GM18508 (cell line): ENCODE measurements around the gene THOC3.
"Not testable (repeated sequence)": the region's sequence is repeated elsewhere in the genome, so short reads cannot be mapped to it uniquely, and the experiment has no call there.

Experiments
- ATAC-seq: cut with Tn5 transposase; IDR thresholded peaks from one replicate; pipeline ENCODE4 v1.9.1; 2021; ENCODE audit warnings: moderate number of reproducible peaks; ENCODE audit not compliant: insufficient read depth, unreplicated experiment

The THOC3 gene, protein sequence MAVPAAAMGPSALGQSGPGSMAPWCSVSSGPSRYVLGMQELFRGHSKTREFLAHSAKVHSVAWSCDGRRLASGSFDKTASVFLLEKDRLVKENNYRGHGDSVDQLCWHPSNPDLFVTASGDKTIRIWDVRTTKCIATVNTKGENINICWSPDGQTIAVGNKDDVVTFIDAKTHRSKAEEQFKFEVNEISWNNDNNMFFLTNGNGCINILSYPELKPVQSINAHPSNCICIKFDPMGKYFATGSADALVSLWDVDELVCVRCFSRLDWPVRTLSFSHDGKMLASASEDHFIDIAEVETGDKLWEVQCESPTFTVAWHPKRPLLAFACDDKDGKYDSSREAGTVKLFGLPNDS

DNA sequence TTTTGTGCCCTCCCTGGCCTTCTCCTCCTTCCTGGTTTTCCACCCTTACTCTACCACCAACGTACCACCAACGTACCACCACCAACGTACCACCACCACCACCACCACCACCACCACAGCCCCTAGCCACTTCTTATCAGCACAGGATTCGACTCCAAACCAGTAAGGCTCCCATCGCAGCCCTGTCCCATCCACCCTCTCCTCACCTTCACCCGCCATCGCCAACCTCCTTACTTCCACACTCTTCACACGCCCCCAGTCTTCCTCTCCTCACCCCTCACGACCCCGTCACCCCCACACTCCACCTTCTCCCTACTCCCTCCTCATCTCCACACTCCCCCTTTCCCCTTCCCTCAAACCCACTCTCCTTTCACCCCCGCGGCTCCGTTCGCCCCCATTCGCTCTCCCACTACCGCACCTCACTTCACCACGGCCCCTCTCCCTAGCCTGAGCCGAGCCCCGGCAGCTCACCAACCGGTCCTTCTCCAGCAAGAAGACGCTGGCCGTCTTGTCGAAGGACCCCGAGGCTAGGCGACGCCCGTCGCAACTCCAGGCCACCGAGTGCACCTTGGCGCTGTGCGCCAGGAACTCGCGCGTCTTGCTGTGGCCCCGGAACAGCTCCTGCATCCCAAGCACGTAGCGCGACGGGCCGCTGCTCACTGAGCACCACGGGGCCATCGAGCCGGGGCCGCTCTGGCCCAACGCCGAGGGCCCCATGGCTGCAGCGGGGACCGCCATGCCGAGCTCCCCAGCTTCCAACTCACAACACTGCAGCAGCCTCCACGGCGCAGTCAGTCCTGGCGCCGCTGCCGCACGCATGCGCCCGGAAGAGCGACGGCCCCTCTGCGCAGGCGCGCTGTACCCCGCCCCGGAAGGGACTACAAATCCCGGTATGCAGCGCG, at the start of gene THOC3:
THOC3 (minus strand) TSS at position 845 of the 902 bp plus-strand sequence; CDS start at position 738, 107 bp downstream.
- ATAC-seq, result peak; percentile 90

DNA sequence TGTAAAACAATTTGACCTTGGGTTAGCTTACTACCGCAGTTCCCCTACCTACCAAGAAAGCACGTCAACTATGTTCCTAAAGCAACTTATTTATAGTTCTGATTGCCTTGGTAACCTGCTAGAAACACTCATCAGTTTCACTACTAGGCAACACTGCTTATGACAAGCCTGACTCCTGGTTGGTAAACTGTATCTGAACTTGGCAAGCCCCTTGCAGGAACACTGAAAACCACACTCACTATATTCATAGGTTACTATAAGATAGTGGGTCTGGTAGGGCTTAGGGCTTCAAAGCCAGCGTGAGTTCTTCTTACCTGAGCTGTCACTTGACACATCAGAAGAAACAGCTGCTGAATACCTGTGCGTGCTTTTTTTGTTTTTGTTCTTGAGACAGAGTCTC, 49.2 kb upstream of the THOC3 start:
- ATAC-seq, result not testable (repeated sequence)

DNA sequence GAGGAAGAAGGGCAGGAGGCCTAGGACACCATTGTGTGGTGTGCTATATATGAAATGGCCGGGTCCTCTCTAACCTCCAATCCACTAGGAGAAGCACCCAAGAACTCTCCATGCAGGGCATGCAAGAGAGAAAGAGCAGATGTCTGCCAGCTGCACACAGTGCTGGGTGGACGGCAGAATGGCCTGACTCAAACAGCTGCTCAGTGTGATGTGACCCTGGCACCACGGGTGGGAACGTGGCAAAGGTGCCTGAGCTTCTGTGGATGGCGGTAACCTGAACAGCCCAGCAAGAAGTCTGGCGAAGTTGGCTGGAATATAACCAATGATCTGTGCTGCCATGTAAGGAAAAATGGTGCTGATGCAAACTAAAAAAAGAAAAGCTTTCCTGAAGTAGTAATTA, 46.2 kb upstream of the THOC3 start:
- ATAC-seq, result not testable (repeated sequence)

DNA sequence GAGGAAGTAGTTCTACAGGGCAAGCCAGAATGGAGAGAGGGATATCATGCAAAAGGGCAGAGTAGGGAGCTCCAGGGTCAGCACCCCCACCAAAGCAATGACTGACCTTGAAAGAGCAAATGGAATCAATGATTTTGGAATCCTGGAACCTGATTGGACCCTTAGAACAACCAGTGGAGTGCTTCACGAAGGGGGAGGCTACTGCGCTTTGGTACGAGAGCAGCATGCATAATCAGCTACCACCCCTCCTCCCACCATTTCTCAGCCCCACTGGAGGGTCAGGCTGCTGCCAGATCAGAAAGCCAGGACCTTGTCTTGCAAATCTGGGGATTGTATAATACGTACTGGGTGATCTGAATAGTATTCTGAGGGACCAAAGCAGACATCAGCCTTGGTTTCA, 43.0 kb upstream of the THOC3 start:
- ATAC-seq, result not testable (repeated sequence)

DNA sequence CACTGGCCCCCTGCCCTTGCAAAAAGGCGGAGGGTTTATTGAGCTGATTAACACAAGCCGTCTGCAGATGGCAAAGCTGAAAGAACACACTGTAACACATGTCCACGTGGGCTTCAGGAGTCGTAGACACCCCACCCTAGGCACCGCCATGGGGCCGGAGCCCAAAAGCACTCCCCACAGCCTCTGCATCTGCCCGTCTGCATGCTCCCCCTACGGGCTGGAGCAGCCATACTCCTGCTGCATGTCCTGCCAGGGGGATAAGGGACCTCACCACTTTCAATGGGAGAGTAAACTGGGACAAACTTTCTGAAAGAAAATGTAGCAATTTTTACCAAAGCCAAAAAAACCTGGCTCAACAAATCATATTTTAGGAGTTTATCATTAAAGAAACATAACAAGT, 42.1 kb upstream of the THOC3 start:
- ATAC-seq, result not testable (repeated sequence)

DNA sequence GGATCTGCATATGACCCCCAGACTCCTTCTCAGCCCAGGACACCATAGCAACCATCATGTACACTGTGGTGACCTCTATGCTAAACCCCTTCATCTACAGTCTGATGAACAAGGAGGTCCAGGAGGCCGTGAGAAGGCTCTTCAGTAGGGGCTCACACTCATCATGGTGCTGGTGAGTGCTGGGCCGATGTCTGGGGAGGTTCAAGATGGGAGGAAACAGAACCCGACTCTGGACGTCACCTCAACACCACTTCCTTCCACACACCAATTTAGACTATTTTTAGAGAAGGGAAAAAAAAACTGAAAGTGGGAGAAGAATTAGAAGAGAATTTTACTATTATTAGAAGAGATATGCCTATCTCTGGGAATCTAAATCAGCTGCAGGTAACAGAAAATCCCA, 39.1 kb upstream of the THOC3 start:
- not testable (repeated sequence) for ATAC-seq

DNA sequence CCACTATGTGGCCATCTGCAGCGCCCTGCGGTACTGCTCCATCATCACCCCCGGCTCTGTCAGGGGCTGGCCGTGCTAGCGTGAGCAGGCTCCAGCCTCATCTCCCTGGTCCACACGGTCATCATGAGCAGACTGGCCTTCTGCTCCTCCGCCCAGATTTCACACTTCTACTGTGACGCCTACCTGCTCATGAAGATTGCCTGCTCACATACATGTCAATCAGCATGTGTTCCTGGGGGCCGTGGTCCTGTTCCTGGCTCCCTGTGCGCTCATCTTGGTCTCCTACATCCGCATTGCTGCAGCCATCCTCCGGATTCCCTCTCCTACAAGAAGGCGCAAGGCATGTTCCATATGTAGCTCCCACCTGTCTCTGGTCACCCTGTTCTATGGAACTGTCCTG, 38.7 kb upstream of the THOC3 start:
- ATAC-seq, result not testable (repeated sequence)

DNA sequence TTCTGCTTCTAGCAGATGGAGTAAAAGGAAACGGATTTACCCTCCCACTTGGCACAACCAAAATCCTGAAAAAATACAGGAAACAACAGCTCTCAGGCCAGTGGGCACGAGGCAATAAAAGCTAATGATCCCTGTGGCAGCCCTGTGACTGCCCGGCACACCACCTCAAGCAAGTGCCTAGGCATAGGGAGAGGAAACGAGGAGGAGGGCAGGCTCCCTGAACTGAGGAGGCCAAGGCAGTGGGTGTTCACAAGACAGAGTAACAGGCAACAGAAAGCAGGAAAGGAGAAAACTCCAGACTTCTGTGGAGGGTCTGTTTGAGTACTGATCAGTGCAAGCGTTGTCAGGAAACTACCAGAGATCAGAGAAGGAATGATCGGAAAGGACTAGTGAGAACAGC, 29.9 kb upstream of the THOC3 start:
- ATAC-seq, result not testable (repeated sequence)

DNA sequence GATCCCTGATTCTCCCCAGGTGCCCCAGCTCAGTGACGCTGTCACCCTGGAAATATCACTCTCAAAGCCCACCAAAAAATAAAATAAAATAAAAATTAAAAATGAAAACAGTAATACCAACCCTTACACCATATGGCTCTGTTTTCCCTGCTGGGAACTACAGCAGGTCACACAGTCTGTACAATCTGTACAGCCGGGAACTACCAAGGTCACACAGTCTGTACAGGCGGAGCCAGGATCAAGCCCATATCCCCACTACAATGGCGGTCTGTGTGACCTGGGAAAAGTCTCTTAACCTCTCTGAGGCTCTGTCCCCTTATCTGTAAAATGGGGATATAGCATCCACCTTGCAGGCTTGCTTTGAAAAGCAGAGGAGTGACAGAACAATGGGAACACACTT, 29.4 kb upstream of the THOC3 start:
- ATAC-seq, result not testable (repeated sequence)

DNA sequence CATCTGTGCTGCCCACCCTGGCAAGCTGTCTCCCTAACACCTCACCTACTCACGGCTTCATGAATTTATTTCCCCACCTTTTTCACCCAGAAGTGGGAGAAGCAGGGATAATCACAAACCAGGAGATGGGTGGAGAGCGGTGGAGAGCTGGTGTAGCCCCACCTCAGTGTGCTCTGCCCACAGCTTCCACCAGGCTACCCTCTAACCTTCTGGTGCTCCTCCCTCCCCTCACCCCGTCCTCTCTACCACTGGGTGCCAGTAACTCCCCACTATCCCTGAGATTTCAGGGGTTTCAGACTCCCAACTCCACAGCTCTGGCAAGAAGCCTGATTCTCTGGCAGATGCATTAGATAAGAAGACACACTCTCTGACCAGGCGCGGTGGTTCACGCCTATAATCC, 28.7 kb upstream of the THOC3 start:
- ATAC-seq, result not testable (repeated sequence)

DNA sequence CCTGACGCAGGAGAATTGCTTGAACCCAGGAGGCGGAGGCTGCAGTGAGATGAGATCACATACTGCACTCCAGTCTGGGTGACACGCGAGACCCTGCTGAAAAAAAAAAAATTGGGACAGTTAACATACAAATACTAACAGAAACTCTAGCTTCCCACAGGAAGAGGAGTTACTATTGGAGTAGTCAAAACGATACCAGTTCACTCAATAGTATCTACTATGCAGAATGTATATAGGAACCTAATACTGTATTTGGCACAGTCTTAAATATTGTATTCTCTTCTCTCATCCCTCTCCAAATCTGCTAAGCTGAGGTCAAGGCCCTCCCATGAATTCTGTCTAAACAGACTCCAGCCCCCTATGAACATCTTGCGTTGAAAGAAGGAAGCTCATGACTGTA, 27.4 kb upstream of the THOC3 start:
- ATAC-seq, result not testable (repeated sequence)

DNA sequence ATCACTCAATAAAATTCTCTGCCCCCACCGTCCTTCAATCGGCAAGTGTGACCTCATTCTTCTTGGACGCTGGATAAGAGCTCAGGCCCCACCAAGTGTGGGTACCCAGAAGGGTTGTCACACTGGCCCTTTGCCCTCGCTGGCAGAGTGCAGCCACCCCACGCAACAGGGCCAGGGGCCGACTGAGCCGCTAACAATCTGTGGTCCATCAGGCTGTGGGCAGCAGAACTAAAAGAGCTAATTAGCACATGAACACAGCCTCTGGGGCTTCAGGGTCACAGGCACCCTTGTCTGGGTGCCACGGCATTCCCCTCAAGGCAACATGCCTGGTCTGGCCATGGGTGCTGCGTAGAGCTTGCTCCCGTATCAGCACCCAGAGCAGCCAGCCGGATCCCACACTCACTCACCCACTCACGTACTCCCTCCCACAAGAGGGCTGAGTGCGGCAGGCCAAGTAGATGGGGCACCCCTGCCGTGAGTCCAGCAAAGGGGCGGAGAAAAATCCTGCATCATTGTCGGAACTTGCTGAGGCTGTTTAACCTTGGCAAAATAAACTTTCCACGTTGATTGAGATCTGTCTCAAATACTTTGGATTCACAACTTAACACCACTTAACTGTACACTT, 11.4 kb upstream of the THOC3 start:
- not testable (repeated sequence) for ATAC-seq

DNA sequence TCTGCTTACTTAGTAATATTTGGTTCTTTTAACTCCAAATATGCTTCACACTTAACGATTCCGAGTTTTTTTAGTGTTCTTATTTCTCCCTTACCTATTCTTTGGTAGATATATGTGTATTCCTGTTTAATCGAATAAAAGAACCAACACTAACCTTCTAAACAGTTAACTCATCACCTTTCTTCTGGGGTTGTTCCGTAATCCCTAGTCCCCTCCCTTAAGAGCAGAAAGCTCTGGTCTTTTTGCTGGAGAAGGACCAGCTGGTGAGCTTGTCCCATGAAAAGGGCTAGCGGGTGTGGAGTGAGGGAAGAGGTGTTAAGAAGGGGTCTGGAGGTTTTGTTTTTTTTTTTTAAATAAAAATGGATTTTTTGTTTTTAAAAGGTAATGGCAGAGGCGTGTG, 266 bp upstream of the THOC3 start:
- ATAC-seq, result peak; percentile 13

DNA sequence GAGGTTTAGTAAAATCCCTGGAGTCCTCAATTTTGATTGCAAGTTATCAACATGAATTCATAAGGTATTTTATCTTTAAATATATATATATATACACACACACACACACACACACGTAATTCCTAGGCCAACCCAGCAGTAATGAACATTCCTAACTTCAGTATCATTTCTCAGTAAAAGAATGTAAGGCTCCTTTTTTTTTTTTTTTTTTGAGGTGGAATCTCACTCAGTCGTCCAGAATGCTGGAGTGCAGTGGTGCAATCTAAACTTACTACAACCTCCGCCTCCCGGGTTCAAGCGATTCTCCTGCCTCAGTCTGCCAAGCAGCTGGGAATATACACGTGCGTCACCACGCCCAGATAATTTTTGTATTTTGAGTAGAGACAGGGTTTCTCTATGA, 5.8 kb downstream of the THOC3 start:
- not testable (repeated sequence) for ATAC-seq

DNA sequence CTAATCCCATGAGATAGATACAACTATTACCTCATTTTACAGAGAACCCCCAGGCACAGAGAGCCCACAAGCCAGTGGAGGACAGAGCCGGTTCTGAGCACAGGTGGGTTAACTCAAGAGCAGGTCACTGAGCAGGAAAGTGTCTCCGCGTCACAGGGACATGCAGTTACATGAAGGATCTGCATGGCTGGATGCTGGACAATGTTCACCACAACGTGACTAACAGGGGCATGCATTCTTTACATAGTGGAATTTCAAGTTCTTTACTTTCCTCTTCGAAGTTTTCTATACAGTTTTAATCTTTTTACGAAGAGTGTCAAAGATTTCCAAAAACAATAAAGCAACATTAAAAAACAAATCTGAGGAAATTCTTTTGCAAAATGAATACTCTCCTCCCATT, 7.9 kb downstream of the THOC3 start:
- ATAC-seq, result not testable (repeated sequence)

DNA sequence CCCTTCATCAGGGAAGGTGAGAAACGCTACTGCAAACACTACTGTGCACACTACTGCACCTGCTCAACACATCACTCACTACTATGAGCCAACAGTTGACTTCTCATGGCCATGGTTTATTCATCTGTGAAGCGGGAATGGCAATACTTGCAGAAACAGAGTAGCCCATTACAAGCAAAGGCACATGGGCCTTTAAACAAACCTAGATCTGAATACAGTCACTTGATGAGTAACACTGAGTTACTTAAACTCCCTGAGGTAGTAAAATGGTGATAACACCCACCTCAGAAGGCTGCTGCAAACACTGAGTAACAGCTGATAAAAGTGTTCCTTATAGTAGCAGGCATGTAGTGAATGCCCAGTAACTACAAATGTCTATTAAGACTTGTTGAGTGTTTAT, 9.6 kb downstream of the THOC3 start:
- ATAC-seq, result not testable (repeated sequence)

DNA sequence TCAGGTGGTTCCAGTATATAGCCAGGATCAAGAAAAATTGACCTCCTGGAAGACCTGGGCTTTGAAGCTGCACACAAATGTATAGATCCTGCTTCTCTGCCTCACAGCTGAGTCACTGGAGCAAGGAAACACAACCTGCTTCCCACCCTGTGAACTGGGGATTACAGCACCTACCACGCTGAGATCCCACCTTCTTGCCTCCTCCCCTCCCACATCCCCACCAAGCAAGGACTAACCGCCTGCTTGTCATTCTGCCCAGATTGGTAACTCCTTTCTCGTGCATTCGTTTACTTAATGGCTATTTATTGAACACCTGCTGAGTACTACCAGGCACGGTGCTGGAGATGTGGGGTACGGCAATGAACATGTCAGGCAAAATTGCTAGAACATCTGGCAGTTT, 14.0 kb downstream of the THOC3 start:
- ATAC-seq, result not testable (repeated sequence)

DNA sequence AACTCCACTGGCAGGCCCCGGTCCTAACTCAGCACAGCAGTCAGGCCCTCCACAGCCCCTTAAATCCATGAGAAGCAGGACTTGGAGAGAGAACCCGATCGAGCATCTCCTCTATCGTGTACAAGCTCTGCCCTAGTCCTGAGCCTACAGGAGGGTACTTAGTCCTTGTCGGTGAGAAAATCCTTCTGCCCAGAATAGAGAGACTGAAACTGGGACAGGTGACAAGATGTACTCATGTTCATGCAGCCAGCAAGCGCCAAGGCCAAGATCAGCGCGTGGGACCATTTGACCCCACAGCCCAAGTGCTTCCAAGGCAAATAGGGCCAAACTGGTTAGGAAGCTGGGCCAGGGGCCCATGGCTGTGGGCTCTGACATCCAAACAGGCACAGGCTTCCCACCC, 15.3 kb downstream of the THOC3 start:
- not testable (repeated sequence) for ATAC-seq

DNA sequence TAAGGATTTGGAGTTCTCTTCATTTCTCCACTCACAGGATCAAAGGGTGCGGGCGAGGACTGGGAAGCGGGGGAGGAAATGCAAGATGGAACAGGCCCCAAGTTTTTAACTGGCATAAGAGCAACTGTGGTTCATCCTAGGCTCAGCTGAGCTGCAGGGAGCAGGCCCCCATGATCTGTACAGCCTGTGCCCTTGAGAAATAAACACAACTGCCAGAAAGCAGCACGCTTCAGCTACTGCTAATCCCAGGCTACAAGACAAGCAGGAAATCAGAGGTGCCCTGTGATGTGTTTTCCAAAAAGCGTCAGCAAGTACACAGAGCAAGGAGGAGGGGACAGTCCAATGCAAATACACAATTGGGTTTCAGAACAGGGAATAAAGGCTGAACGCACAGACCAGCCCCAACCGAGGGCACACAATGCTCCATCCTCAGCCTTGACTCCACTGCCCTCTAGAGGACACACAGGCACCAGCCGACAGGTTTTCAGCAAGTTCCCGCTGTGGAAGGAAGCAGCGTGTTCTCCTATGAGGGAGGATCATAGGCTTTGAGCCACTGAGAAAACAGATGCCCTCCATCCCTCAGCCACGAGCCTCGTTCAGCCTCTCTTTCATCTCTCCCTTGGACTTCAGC, 16.7 kb downstream of the THOC3 start:
- not testable (repeated sequence) for ATAC-seq
